ENCODE data around the gene MOV10. TPM values are rescaled to one million over a fixed set of nuclear protein-coding genes. Genes with fewer than 3 reads are reported as not detected.

Gene MOV10
- total and polyA plus RNA-seq, 8 donors = 25.9 to 137 (median 66.8) TPM

GRCh38 chr1:112678605-112679004 lies 4.1 kb downstream of the MOV10 start:
- Histone ChIP-seq H3K36me3 (peaks cover 0 to 4% (median 0%) of the 10 kb centered on the region in 4 donors), H3K4me3 (no peak overlapping the region), H3K9me3 (no peaks in the 10 kb centered on the region), H3K27ac (no peak overlapping the region), H3K4me1 (peaks cover 11 to 22% (median 21%) of the 10 kb centered on the region in 4 donors), H3K27me3 (no peaks in the 10 kb centered on the region)
- no peak for DNase-seq
- intact Hi-C loops (cut with DNase I; ENCODE audit: low total_unique reads) = no loop called here
- WGBS, 5 donors = 84 to 87% (median 86%) methylated on average over 3 of the region's 3 CpGs
- TF ChIP-seq POLR2A (IDR thresholded peaks at IDR 0.05) (no peak), POLR2AphosphoS5 (IDR thresholded peaks at IDR 0.05) (no peak), CTCF (IDR thresholded peaks at IDR 0.05) (no peak), EP300 (IDR thresholded peaks at IDR 0.05) (no peak)

GRCh38 chr1:112685913-112686312 lies 11.5 kb downstream of the MOV10 start:
- intact Hi-C loops (cut with DNase I; ENCODE audit: low total_unique reads) = no loop called here
- H3K27ac ChIP-seq = no peak overlapping the region

GRCh38 chr1:112686417-112686816 lies 12.0 kb downstream of the MOV10 start:
- Histone ChIP-seq H3K9me3 (no peaks in the 10 kb centered on the region), H3K36me3 (peaks cover 15 to 38% (median 33%) of the 10 kb centered on the region in 4 donors), H3K4me1 (peaks cover 0 to 7% (median 3%) of the 10 kb centered on the region in 4 donors), H3K4me3 (no peak overlapping the region), H3K27ac (no peak overlapping the region), H3K27me3 (no peaks in the 10 kb centered on the region)
- no peak for DNase-seq
- intact Hi-C loops (cut with DNase I; ENCODE audit: low total_unique reads) = no loop called here
- TF ChIP-seq CTCF (IDR thresholded peaks at IDR 0.05) (no peak), POLR2A (IDR thresholded peaks at IDR 0.05) (no peak), POLR2AphosphoS5 (IDR thresholded peaks at IDR 0.05) (no peak), EP300 (IDR thresholded peaks at IDR 0.05) (no peak)
- 55 to 76% (median 73%) methylated on average over 3 of the region's 3 CpGs for WGBS, 5 donors

More at GRCh38 chr1:112685913-112686312, 11.5 kb downstream of the MOV10 start:
- H3K36me3 ChIP-seq = peaks cover 11 to 33% (median 28%) of the 10 kb centered on the region in 4 donors
- WGBS, 5 donors = 82 to 94% (median 89%) methylated on average over 5 of the region's 5 CpGs
- no peaks in the 10 kb centered on the region for H3K9me3 ChIP-seq
- no peak overlapping the region for H3K4me3 ChIP-seq
- H3K4me1 ChIP-seq = peaks cover 0 to 7% (median 3%) of the 10 kb centered on the region in 4 donors
- no peak for TF ChIP-seq POLR2AphosphoS5 (IDR thresholded peaks at IDR 0.05)
- TF ChIP-seq EP300 (IDR thresholded peaks at IDR 0.05) = no peak
- TF ChIP-seq CTCF (IDR thresholded peaks at IDR 0.05) = no peak
- no peak for TF ChIP-seq POLR2A (IDR thresholded peaks at IDR 0.05)
- no peak for DNase-seq
- no peaks in the 10 kb centered on the region for H3K27me3 ChIP-seq

- no peaks in the 10 kb centered on the region for H3K9me3 ChIP-seq
- DNase-seq = no peak
- TF ChIP-seq EP300 (IDR thresholded peaks at IDR 0.05) (no peak), POLR2A (IDR thresholded peaks at IDR 0.05) (no peak), POLR2AphosphoS5 (IDR thresholded peaks at IDR 0.05) (no peak), CTCF (IDR thresholded peaks at IDR 0.05) (no peak)
- H3K36me3 ChIP-seq = peaks cover 15 to 42% (median 37%) of the 10 kb centered on the region in 4 donors
- no peaks in the 10 kb centered on the region for H3K27me3 ChIP-seq
- no peak overlapping the region for H3K4me3 ChIP-seq
- intact Hi-C loops (cut with DNase I; ENCODE audit: low total_unique reads) = no loop called here
- H3K4me1 ChIP-seq = peaks cover 0 to 7% (median 3%) of the 10 kb centered on the region in 4 donors
- H3K27ac ChIP-seq = no peak overlapping the region
- WGBS, 5 donors = 88 to 93% (median 90%) methylated on average over 4 of the region's 4 CpGs
Measured at GRCh38 chr1:112686835-112687234, 12.4 kb downstream of the MOV10 start.

Measured in stomach (tissue), 9 donors.